HepG2 (cell line): Measurements from ENCODE around the gene ABAT. TPM values are rescaled to one million over a fixed set of nuclear protein-coding genes. Genes with fewer than 3 reads are reported as not detected.

Experiments used
- CBX5 ChIP-seq: sonication (generic); formaldehyde crosslinking; IDR thresholded peaks from 2 replicates; pipeline ENCODE4 v1.4.0; 2020; ENCODE audit warnings: missing genetic modification reagents, borderline replicate concordance
- ETV5 ChIP-seq: IDR thresholded peaks from 2 replicates; pipeline ENCODE4 v1.6.1; 2018; ENCODE audit warnings: missing biosample characterization, missing genetic modification reagents, inconsistent platforms, borderline replicate concordance
- HBP1 ChIP-seq: IDR thresholded peaks from 2 replicates; pipeline ENCODE4 v1.6.1; 2016; ENCODE audit warnings: low read depth, control low read depth
- HMGXB3 ChIP-seq: sonication (generic); formaldehyde crosslinking; IDR thresholded peaks from 2 replicates; pipeline ENCODE4 v1.4.0; 2020; ENCODE audit warnings: missing genetic modification reagents, borderline replicate concordance
- MATR3 ChIP-seq: sonication (generic); formaldehyde crosslinking; IDR thresholded peaks from 2 replicates; pipeline ENCODE4 v1.4.0; 2020; ENCODE audit warnings: missing genetic modification reagents
- MED8 ChIP-seq: sonication (generic); formaldehyde crosslinking; IDR thresholded peaks from 2 replicates; pipeline ENCODE4 v1.8.1; 2023; ENCODE audit warnings: mild to moderate bottlenecking, missing genetic modification reagents; ENCODE audit not compliant: insufficient replicate concordance
- MEIS1 ChIP-seq: sonication (generic); formaldehyde crosslinking; IDR thresholded peaks from 2 replicates; pipeline ENCODE4 v1.9.0; 2021; ENCODE audit warnings: mild to moderate bottlenecking, missing genetic modification reagents, moderate library complexity, borderline replicate concordance
- RFX1 ChIP-seq: fragments of 450-650 bp; IDR thresholded peaks from 2 replicates; pipeline ENCODE4 v1.6.1; 2017
- TAF1 ChIP-seq: sonication (generic); formaldehyde crosslinking; IDR thresholded peaks from 2 replicates; pipeline ENCODE4 v1.4.0; 2020; ENCODE audit warnings: missing genetic modification reagents
- TFE3 ChIP-seq: IDR thresholded peaks from 2 replicates; pipeline ENCODE4 v1.6.1; 2016
- TRIM24 ChIP-seq: sonication (generic); formaldehyde crosslinking; IDR thresholded peaks from 2 replicates; pipeline ENCODE4 v1.8.0; 2022; ENCODE audit warnings: mild to moderate bottlenecking, missing genetic modification reagents
- ZBTB4 ChIP-seq: sonication (generic); formaldehyde crosslinking; IDR thresholded peaks from 2 replicates; pipeline ENCODE4 v1.4.0; 2020; ENCODE audit warnings: missing genetic modification reagents, mild to moderate bottlenecking, borderline replicate concordance
- ZNF292 ChIP-seq: sonication (generic); formaldehyde crosslinking; IDR thresholded peaks from 2 replicates; pipeline ENCODE4 v1.8.1; 2022; ENCODE audit warnings: mild to moderate bottlenecking, low read depth, missing genetic modification reagents, borderline replicate concordance
- ZNF33B ChIP-seq: sonication (generic); formaldehyde crosslinking; IDR thresholded peaks from 2 replicates; pipeline ENCODE4 v1.5.1; 2020; ENCODE audit warnings: mild to moderate bottlenecking, missing genetic modification reagents
- ZNF44 ChIP-seq: sonication (generic); formaldehyde crosslinking; IDR thresholded peaks from 2 replicates; pipeline ENCODE4 v1.5.1; 2020; ENCODE audit warnings: mild to moderate bottlenecking, missing genetic modification reagents
- ZNF460 ChIP-seq: sonication (generic); formaldehyde crosslinking; IDR thresholded peaks from 2 replicates; pipeline ENCODE4 v1.5.1; 2020; ENCODE audit warnings: missing genetic modification reagents, mild to moderate bottlenecking, borderline replicate concordance
- ZNF570 ChIP-seq: sonication (generic); formaldehyde crosslinking; IDR thresholded peaks from 2 replicates; pipeline ENCODE4 v1.4.0; 2020; ENCODE audit warnings: mild to moderate bottlenecking, missing genetic modification reagents, borderline replicate concordance
- ZNF724P ChIP-seq: sonication (generic); formaldehyde crosslinking; IDR thresholded peaks from 2 replicates; pipeline ENCODE4 v1.8.0; 2022; ENCODE audit warnings: missing genetic modification reagents, borderline replicate concordance
- polyA plus RNA-seq, 8 experiments: library from polyadenylated mRNA; depleted of rRNA in 3 of 8; stranded (reverse) in 7 of 8; unstranded in 1 of 8; fragments of >200 nt; fragmentation: Illumina TruSeq in 4 of 8; extraction: Trizol in 4 of 8; gene quantifications; 2 replicates each; pipeline versions ENCODE4 v1.2.1 to v1.2.3, GENCODE V29; 2011 to 2016; ENCODE audit warnings: low read depth in 4 of 8, missing spikeins in 1 of 8, mixed read lengths in 1 of 8; ENCODE audit not compliant: insufficient read depth in 1 of 8
- total RNA-seq, 5 experiments: library from RNA; depleted of rRNA; stranded (reverse); fragments of >200 nt; fragmentation: Illumina TruSeq; extraction: Trizol; gene quantifications; 2 replicates each; pipeline ENCODE4 v1.2.3, GENCODE V29; 2016; ENCODE audit warnings: low read depth in 1 of 5

The ABAT gene
- total and polyA plus RNA-seq, 2 of the 13 experiments (the other 11 are each of a cell fraction or from before 2014, with no cell fraction given) = 47.6 to 97.3 TPM

GRCh38 chr16:8797364-8798173, 123.2 kb downstream of the ABAT start, which contains the start of the genes PMM2 and TMEM186 (continued):
- peak; percentile 94 for TF ChIP-seq HMGXB3 (CRISPR knock-in tag)
- TF ChIP-seq MATR3 = no peak
- TF ChIP-seq ZNF460 (CRISPR knock-in tag) = no peak; the same call in 1 of the 2 replicates
- TF ChIP-seq TAF1 (CRISPR knock-in tag) = peak; percentile 97
- TF ChIP-seq ZNF570 (CRISPR knock-in tag) = peak; percentile 95
- no peak for TF ChIP-seq TRIM24 (CRISPR knock-in tag)
- peak; percentile 96 for TF ChIP-seq ZBTB4 (CRISPR knock-in tag)
- TF ChIP-seq ZNF292 = peak; percentile 79; the same call in 1 of the 2 replicates
- TF ChIP-seq RFX1 = peak; percentile 87
- peak; percentile 99 for TF ChIP-seq ZNF44 (CRISPR knock-in tag)
- peak; percentile 95 for TF ChIP-seq ETV5 (CRISPR knock-in tag)
- peak; percentile 96 for TF ChIP-seq MEIS1 (CRISPR knock-in tag)
- peak; percentile 96 for TF ChIP-seq MED8
- TF ChIP-seq HBP1 (CRISPR knock-in tag) = peak; percentile 99
- TF ChIP-seq ZNF724P (CRISPR knock-in tag) = peak; percentile 99
- TF ChIP-seq ZNF33B (CRISPR knock-in tag) = peak; percentile 100
- peak; percentile 86 for TF ChIP-seq TFE3 (CRISPR knock-in tag)
- TF ChIP-seq CBX5 (CRISPR knock-in tag) = peak; percentile 87
